GM23248 (cell line): ENCODE measurements around the gene GPR61. TPM values are rescaled to one million over a fixed set of nuclear protein-coding genes. Genes with fewer than 3 reads are reported as not detected.

Experiments
- DNase-seq: peaks from one replicate; pipeline ENCODE4 v3.0.0-alpha.2; 2015
- H2AFZ ChIP-seq: fragments of 200-600 bp; sonication (generic); 2 replicates; pipeline ENCODE4 v1.6.1; 2016; ENCODE audit warnings: antibody characterized with exemption
- H3F3A ChIP-seq: fragments of 200-600 bp; sonication (generic); 2 replicates; pipeline ENCODE4 v1.6.1; 2016; ENCODE audit warnings: mild to moderate bottlenecking, antibody characterized with exemption, mixed run types; ENCODE audit not compliant: insufficient read depth
- H3K27ac ChIP-seq: fragments of 200-600 bp; sonication (generic); 2 replicates; pipeline ENCODE4 v1.5.1; 2016; ENCODE audit warnings: mild to moderate bottlenecking
- H3K27me3 ChIP-seq: fragments of 200-600 bp; sonication (generic); replicated peaks from 2 replicates; pipeline ENCODE4 v1.6.1; 2016; ENCODE audit warnings: mild to moderate bottlenecking; ENCODE audit not compliant: insufficient read depth
- H3K36me3 ChIP-seq: fragments of 200-600 bp; sonication (generic); 2 replicates; pipeline ENCODE4 v1.6.1; 2016; ENCODE audit warnings: low read depth, mild to moderate bottlenecking
- H3K4me1 ChIP-seq: fragments of 200-600 bp; sonication (generic); 2 replicates; pipeline ENCODE4 v1.6.1; 2016; ENCODE audit warnings: mild to moderate bottlenecking; ENCODE audit not compliant: insufficient read depth
- H3K4me2 ChIP-seq: fragments of 200-600 bp; sonication (generic); one replicate; pipeline ENCODE4 v1.6.1; 2016; ENCODE audit warnings: mild to moderate bottlenecking; ENCODE audit not compliant: unreplicated experiment
- H3K4me3 ChIP-seq: fragments of 200-600 bp; sonication (generic); 2 replicates; pipeline ENCODE4 v1.5.1; 2016; ENCODE audit warnings: mild to moderate bottlenecking
- H3K79me2 ChIP-seq: fragments of 200-600 bp; sonication (generic); 2 replicates; pipeline ENCODE4 v1.6.1; 2016; ENCODE audit warnings: mild to moderate bottlenecking; ENCODE audit not compliant: insufficient read depth
- H3K9ac ChIP-seq: fragments of 200-600 bp; sonication (generic); 2 replicates; pipeline ENCODE4 v1.6.1; 2016; ENCODE audit warnings: mild to moderate bottlenecking
- H3K9me2 ChIP-seq: fragments of 200-600 bp; sonication (generic); 2 replicates; pipeline ENCODE4 v1.6.1; 2016; ENCODE audit warnings: mixed run types, mild to moderate bottlenecking, moderate library complexity; ENCODE audit not compliant: insufficient read depth
- H3K9me3 ChIP-seq: fragments of 200-600 bp; sonication (generic); one replicate; pipeline ENCODE4 v1.6.1; 2017; ENCODE audit warnings: low read depth
- H4K20me1 ChIP-seq: fragments of 200-600 bp; sonication (generic); 2 replicates; pipeline ENCODE4 v1.6.0; 2016; ENCODE audit not compliant: insufficient read depth
- EZH2 ChIP-seq: fragments of 200-600 bp; sonication (generic); IDR thresholded peaks from 2 replicates; pipeline ENCODE4 v1.6.1; 2018; ENCODE audit warnings: antibody characterized with exemption, mild to moderate bottlenecking; ENCODE audit not compliant: insufficient read depth, poor library complexity, severe bottlenecking
- EZH2phosphoT487 ChIP-seq: fragments of 200-600 bp; sonication (generic); IDR thresholded peaks from 2 replicates; pipeline ENCODE4 v1.6.1; 2018; ENCODE audit warnings: antibody characterized with exemption, moderate library complexity, mild to moderate bottlenecking, low read depth; ENCODE audit not compliant: insufficient read depth
- WGBS, 2 experiments: methylation state at CpG; one replicate each; pipeline ENCODE4 v1.1.6; 2015 to 2017; ENCODE audit warnings: low lambda C conversion rate in 2 of 2, low coverage in 1 of 2; ENCODE audit errors: missing lambda C conversion rate in 2 of 2; 5-methylcytosine and 5-hydroxymethylcytosine counted together
- in situ Hi-C: fragments of 300-500 bp; cut with MboI; formaldehyde crosslinking; loops from 2 replicates; pipeline ENCODE4 v1.15.0; 2020
- polyA plus RNA-seq: library from polyadenylated mRNA; unstranded; fragments of >200 nt; fragmentation: Nextera tagmentation; extraction: Ambion mirVana; gene quantifications from 2 replicates; pipeline ENCODE4 v1.2.1, GENCODE V29; 2016
- total RNA-seq: library from RNA; depleted of rRNA; stranded (reverse); fragments of >200 nt; shearing (Covaris generic); gene quantifications from 2 replicates; pipeline ENCODE4 v1.2.3, GENCODE V29; 2014; rRNA removed

The GPR61 gene, protein sequence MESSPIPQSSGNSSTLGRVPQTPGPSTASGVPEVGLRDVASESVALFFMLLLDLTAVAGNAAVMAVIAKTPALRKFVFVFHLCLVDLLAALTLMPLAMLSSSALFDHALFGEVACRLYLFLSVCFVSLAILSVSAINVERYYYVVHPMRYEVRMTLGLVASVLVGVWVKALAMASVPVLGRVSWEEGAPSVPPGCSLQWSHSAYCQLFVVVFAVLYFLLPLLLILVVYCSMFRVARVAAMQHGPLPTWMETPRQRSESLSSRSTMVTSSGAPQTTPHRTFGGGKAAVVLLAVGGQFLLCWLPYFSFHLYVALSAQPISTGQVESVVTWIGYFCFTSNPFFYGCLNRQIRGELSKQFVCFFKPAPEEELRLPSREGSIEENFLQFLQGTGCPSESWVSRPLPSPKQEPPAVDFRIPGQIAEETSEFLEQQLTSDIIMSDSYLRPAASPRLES
- total RNA-seq (not detected in 2 replicates), polyA plus RNA-seq (not detected in 2 replicates)

GRCh38 chr1:109539676-109540075 lies at the start of gene GPR61:
GPR61 (plus strand) TSS chr1:109539872; CDS start chr1:109543023, 3,151 bp downstream.
- H3K27ac ChIP-seq, result no peak within 1 kb of the TSS
- in situ Hi-C loops, result loop anchor here (10.0 kb wide), 3 partner anchors 185 to 445 kb away; partner anchors contain the start of gene AHCYL1
- H3K36me3 ChIP-seq, result no peaks in the 10 kb centered on the region
- H3K4me3 ChIP-seq, result no peak within 1 kb of the TSS
- WGBS, 2 experiments, result 43 to 51% methylated on average over 7 of the region's 7 CpGs
- H2AFZ ChIP-seq, result no peak within 1 kb of the TSS
- H3K27me3 ChIP-seq, result no peaks in the 10 kb centered on the region
- H3K79me2 ChIP-seq, result no peaks in the 10 kb centered on the region
- H3K9me3 ChIP-seq, result no peaks in the 10 kb centered on the region
- no peaks in the 10 kb centered on the region for H3F3A ChIP-seq
- TF ChIP-seq EZH2 (no peak), EZH2phosphoT487 (no peak)
- DNase-seq, result no peak
- no peak within 1 kb of the TSS for H3K9ac ChIP-seq
- H3K4me1 ChIP-seq, result no peaks in the 10 kb centered on the region
- H4K20me1 ChIP-seq, result no peaks in the 10 kb centered on the region
- no peak within 1 kb of the TSS for H3K4me2 ChIP-seq
- H3K9me2 ChIP-seq, result no peaks in the 10 kb centered on the region

- WGBS, 2 experiments, result 60 to 63% methylated on average over 11 of the region's 11 CpGs
- H3K9ac ChIP-seq, result no peak overlapping the region
- H3K4me2 ChIP-seq, result no peak overlapping the region
- H4K20me1 ChIP-seq, result no peaks in the 10 kb centered on the region
- no peak overlapping the region for H3K27ac ChIP-seq
- TF ChIP-seq EZH2phosphoT487 (no peak), EZH2 (no peak)
- in situ Hi-C loops, result loop anchor here (5.0 kb wide), 1 partner anchor 42 kb away; no protein-coding TSS in a partner anchor
- no peak overlapping the region for H2AFZ ChIP-seq
- H3K4me3 ChIP-seq, result no peak overlapping the region
- no peaks in the 10 kb centered on the region for H3K36me3 ChIP-seq
- H3K9me3 ChIP-seq, result no peaks in the 10 kb centered on the region
- peaks cover 12% of the 10 kb centered on the region for H3K79me2 ChIP-seq
- peak; percentile 78 for DNase-seq
- H3K9me2 ChIP-seq, result no peaks in the 10 kb centered on the region
- H3K27me3 ChIP-seq, result no peaks in the 10 kb centered on the region
- no peaks in the 10 kb centered on the region for H3F3A ChIP-seq
- H3K4me1 ChIP-seq, result peaks cover 5% of the 10 kb centered on the region
These were observed 49.4 kb upstream of the GPR61 start for GRCh38 chr1:109490029-109490933.

DNA sequence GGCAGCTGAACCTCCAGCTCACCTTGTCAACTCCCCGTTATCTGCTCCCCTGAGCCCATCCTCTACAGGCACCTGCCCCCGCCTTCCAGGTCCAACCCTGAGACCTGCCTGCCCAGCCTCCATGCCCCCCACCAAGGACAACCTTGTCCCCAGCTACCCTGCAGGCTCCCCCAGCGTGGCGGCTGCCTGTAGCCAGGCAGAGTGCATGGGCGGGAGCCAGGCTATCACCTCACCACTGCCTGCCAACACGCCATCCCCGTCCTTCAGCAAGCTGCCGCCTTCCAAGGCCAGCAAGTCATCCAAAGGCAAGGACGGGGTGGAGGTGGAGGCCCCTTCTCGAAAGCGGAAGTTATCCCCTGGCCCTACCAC lies 48.8 kb upstream of the GPR61 start:
- peaks cover 19% of the 10 kb centered on the region for H3K79me2 ChIP-seq
- H3K4me3 ChIP-seq, result no peak overlapping the region
- peaks cover 5% of the 10 kb centered on the region for H3K4me1 ChIP-seq
- H4K20me1 ChIP-seq, result no peaks in the 10 kb centered on the region
- in situ Hi-C loops, result loop anchor here (5.0 kb wide), 1 partner anchor 41 kb away; no protein-coding TSS in a partner anchor
- 87 to 93% methylated on average over 11 of the region's 11 CpGs for WGBS, 2 experiments
- no peaks in the 10 kb centered on the region for H3K36me3 ChIP-seq
- TF ChIP-seq EZH2phosphoT487 (no peak), EZH2 (no peak)
- no peak overlapping the region for H3K9ac ChIP-seq
- no peak overlapping the region for H2AFZ ChIP-seq
- DNase-seq, result no peak
- no peaks in the 10 kb centered on the region for H3F3A ChIP-seq
- H3K27me3 ChIP-seq, result no peaks in the 10 kb centered on the region
- no peaks in the 10 kb centered on the region for H3K9me3 ChIP-seq
- no peaks in the 10 kb centered on the region for H3K9me2 ChIP-seq
- no peak overlapping the region for H3K4me2 ChIP-seq
- H3K27ac ChIP-seq, result no peak overlapping the region

DNA sequence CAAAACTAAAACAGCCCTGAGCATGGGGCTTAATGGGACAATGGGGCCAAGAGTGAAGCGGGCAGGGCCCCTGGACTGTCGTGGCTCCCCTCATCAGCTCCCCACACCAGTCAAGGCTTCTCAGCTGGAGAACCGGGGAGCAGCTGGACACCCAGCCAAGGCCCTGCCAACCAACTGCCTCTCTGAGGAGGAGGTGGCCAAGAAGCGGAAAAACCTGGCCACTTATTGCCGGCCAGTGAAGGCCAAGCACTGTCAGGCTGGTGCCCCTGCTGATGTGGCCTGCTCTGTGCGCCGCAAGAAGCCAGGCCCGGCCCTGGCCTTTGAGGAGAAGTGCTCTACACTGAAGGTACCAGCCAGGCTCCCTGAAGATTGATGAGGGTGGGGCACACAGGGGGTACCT lies 48.3 kb upstream of the GPR61 start:
- Histone ChIP-seq H4K20me1 (no peaks in the 10 kb centered on the region), H3K27ac (no peak overlapping the region)
- 96% methylated on average over 8 of the region's 8 CpGs for WGBS, 2 experiments

More for the DNA sequence above, 48.3 kb upstream of the GPR61 start:
- in situ Hi-C loops, result loop anchor here (5.0 kb wide), 1 partner anchor 41 kb away; no protein-coding TSS in a partner anchor
- no peaks in the 10 kb centered on the region for H3K9me2 ChIP-seq
- no peak overlapping the region for H2AFZ ChIP-seq
- no peak overlapping the region for H3K4me3 ChIP-seq
- no peaks in the 10 kb centered on the region for H3F3A ChIP-seq
- H3K79me2 ChIP-seq, result peaks cover 23% of the 10 kb centered on the region
- no peak overlapping the region for H3K9ac ChIP-seq
- H3K9me3 ChIP-seq, result no peaks in the 10 kb centered on the region
- no peak overlapping the region for H3K4me2 ChIP-seq
- H3K4me1 ChIP-seq, result peaks cover 5% of the 10 kb centered on the region
- H3K27me3 ChIP-seq, result no peaks in the 10 kb centered on the region
- no peak for DNase-seq
- H3K36me3 ChIP-seq, result 0 out of 2 replicates have a peak, but pooled peaks cover 3% of the 10 kb centered on the region
- no peak for TF ChIP-seq EZH2phosphoT487
- TF ChIP-seq EZH2, result no peak
